Sigmoid colon (tissue), 4 donors: ENCODE measurements around the gene ARHGEF6.

Experiments
- CTCF ChIP-seq, 4 experiments: fragments of 450-650 bp in 3 of 4; fragments of 200-600 bp in 1 of 4; IDR thresholded peaks; one replicate each; pipeline ENCODE4 v1.5.1; 2016 to 2019; ENCODE audit warnings: antibody characterized with exemption in 4 of 4, mild to moderate bottlenecking in 3 of 4, moderate library complexity in 2 of 4
- EP300 ChIP-seq, 4 donors: sonication (generic); formaldehyde crosslinking; IDR thresholded peaks; one replicate each; pipeline ENCODE4 v1.6.1; 2017; ENCODE audit warnings: antibody characterized with exemption in 4 of 4
- POLR2A ChIP-seq, 2 donors: fragments of 450-650 bp; IDR thresholded peaks; one replicate each; pipeline ENCODE4 v1.6.1; 2016; ENCODE audit warnings: antibody characterized with exemption in 2 of 2, mild to moderate bottlenecking in 2 of 2, moderate library complexity in 2 of 2
- POLR2AphosphoS5 ChIP-seq, 4 donors: sonication (generic); formaldehyde crosslinking; IDR thresholded peaks; one replicate each; pipeline ENCODE4 v1.6.1; 2017; ENCODE audit warnings: antibody characterized with exemption in 4 of 4

- TF ChIP-seq CTCF (IDR thresholded peaks at IDR 0.05) (no peak), POLR2AphosphoS5 (IDR thresholded peaks at IDR 0.05) (no peak), EP300 (IDR thresholded peaks at IDR 0.05) (no peak), POLR2A (IDR thresholded peaks at IDR 0.05) (no peak)
Measured at GRCh38 chrX:136625246-136625645, 155.5 kb downstream of the ARHGEF6 start.
